K562 (cell line): ENCODE measurements around the gene PRRT2. TPM values are rescaled to one million over a fixed set of nuclear protein-coding genes. Genes with fewer than 3 reads are reported as not detected.

Source experiments
- ATAC-seq: fragments of 200-7000 bp; cut with Tn5 transposase; 3 replicates; pipeline ENCODE4 v1.9.1; 2020; ENCODE audit warnings: moderate library complexity
- BruUV-seq: library from RNA; stranded (reverse); fragments of 400-500 nt; replicated peaks from 2 replicates; lab custom pipeline; 2021; lab: Mats Ljungman, UMichigan
- CTCF ChIA-PET: fragments of 300-600 bp; formaldehyde crosslinking; extraction: SDS; loops from one replicate; lab custom pipeline; 2021; ENCODE audit warnings: low intra/inter-chr PET ratio; lab: Yijun Ruan, JAX
- POLR2A ChIA-PET: fragments of 300-600, 350-650 bp; sonication (Branson Sonifier 250); formaldehyde crosslinking; extraction: SDS; loops from one replicate; lab custom pipeline; 2021; ENCODE audit warnings: antibody characterized with exemption, inconsistent platforms; lab: Yijun Ruan, JAX
- DNase-seq, 4 experiments: peaks; one replicate each; pipeline versions ENCODE4 v3.0.0 to v3.0.0-alpha.2; 2011 to 2018; ENCODE audit warnings: low spot score in 3 of 4, mixed read lengths in 3 of 4; ENCODE audit errors: extremely low read depth in 1 of 4
- FAIRE-seq: peaks from 2 replicates; lab custom pipeline; 2011; peaks lifted over from hg19 to GRCh38; lab: Jason Lieb, UNC
- H2AFZ ChIP-seq: 2 replicates; pipeline ENCODE4 v1.6.0; 2011; ENCODE audit warnings: low read depth, low read length, control low read depth, inconsistent platforms
- H3K27ac ChIP-seq: fragments of 200-600 bp; 3 replicates; pipeline ENCODE4 v1.8.0; 2011; ENCODE audit warnings: low read depth, mild to moderate bottlenecking, control low read depth, inconsistent platforms, low read length, moderate library complexity, mixed read lengths; ENCODE audit errors: extremely low read depth
- H3K27me3 ChIP-seq, 2 experiments: fragments of 300-600 bp in 1 of 2; 2 replicates in 1 of 2; 3 replicates in 1 of 2; pipeline versions ENCODE4 v1.6.0 to v1.8.0; 2011; ENCODE audit warnings: inconsistent platforms in 2 of 2, low read length in 2 of 2, mild to moderate bottlenecking in 1 of 2, mixed read lengths in 1 of 2, moderate library complexity in 1 of 2; ENCODE audit not compliant: control insufficient read depth in 2 of 2, insufficient read depth in 2 of 2
- H3K36me3 ChIP-seq: fragments of 300-600 bp; 3 replicates; pipeline ENCODE4 v1.8.0; 2011; ENCODE audit warnings: mild to moderate bottlenecking, low read length, inconsistent platforms; ENCODE audit not compliant: control insufficient read depth, insufficient read depth
- H3K4me1 ChIP-seq, 2 experiments: fragments of 200-600 bp in 1 of 2; replicated peaks in 1 of 2; 2 replicates in 1 of 2; 3 replicates in 1 of 2; pipeline versions ENCODE4 v1.5.1 to v1.8.0; 2011; ENCODE audit warnings: inconsistent platforms in 2 of 2, low read length in 2 of 2, mild to moderate bottlenecking in 1 of 2, mixed read lengths in 1 of 2, moderate library complexity in 1 of 2; ENCODE audit not compliant: control insufficient read depth in 2 of 2, insufficient read depth in 2 of 2
- H3K4me2 ChIP-seq: 2 replicates; pipeline ENCODE4 v1.6.1; 2011; ENCODE audit warnings: low read length, control low read depth, inconsistent platforms, mixed read lengths; ENCODE audit not compliant: insufficient read depth
- H3K4me3 ChIP-seq: fragments of 200-600 bp; sonication (generic), shearing (Covaris generic); 2 replicates; pipeline ENCODE4 v1.5.1; 2016; ENCODE audit warnings: control low read depth, inconsistent platforms
- H3K79me2 ChIP-seq: fragments of 200-600 bp; 3 replicates; pipeline ENCODE4 v1.8.0; 2011; ENCODE audit warnings: low read length, inconsistent platforms; ENCODE audit not compliant: control insufficient read depth, insufficient read depth
- H3K9ac ChIP-seq, 2 experiments: 2 replicates each; pipeline versions ENCODE4 v1.6.0 to v1.6.1; 2011; ENCODE audit warnings: low read depth in 2 of 2, low read length in 2 of 2, control low read depth in 1 of 2, inconsistent platforms in 1 of 2, mild to moderate bottlenecking in 1 of 2, mixed read lengths in 1 of 2; ENCODE audit not compliant: insufficient read depth in 1 of 2
- H3K9me1 ChIP-seq: one replicate; pipeline ENCODE4 v1.6.0; 2011; ENCODE audit warnings: inconsistent platforms, mild to moderate bottlenecking, low read length, moderate library complexity; ENCODE audit not compliant: control insufficient read depth, insufficient read depth
- H3K9me3 ChIP-seq: replicated peaks from 2 replicates; pipeline ENCODE4 v1.5.1; 2011; ENCODE audit warnings: low read depth, low read length, inconsistent platforms; ENCODE audit not compliant: control insufficient read depth, insufficient read depth
- H4K20me1 ChIP-seq: replicated peaks from 2 replicates; pipeline ENCODE4 v1.6.1; 2011; ENCODE audit warnings: low read length, inconsistent platforms, mixed read lengths; ENCODE audit not compliant: control insufficient read depth, insufficient read depth
- CHD1 ChIP-seq: fragments of 200-600 bp; sonication (generic); IDR thresholded peaks from one replicate; pipeline ENCODE4 v1.6.1; 2012; ENCODE audit warnings: mild to moderate bottlenecking, moderate library complexity, low read length, inconsistent platforms
- DACH1 ChIP-seq: fragments of 450-650 bp; IDR thresholded peaks from 2 replicates; pipeline ENCODE4 v1.6.1; 2018; ENCODE audit not compliant: partially characterized antibody
- HDAC3 ChIP-seq: fragments of 450-650 bp; IDR thresholded peaks from 2 replicates; pipeline ENCODE4 v1.6.1; 2018; ENCODE audit warnings: borderline replicate concordance, mild to moderate bottlenecking, moderate library complexity; ENCODE audit not compliant: partially characterized antibody
- HOXB6 ChIP-seq: fragments of 250-450 bp; sonication (Bioruptor Pico); IDR thresholded peaks from 2 replicates; pipeline ENCODE4 v1.5.1; 2022; ENCODE audit warnings: mild to moderate bottlenecking, borderline replicate concordance
- MNT ChIP-seq, 2 experiments: fragments of 450-650 bp; conservative IDR thresholded peaks; 2 replicates each; pipeline ENCODE4 v1.6.1; 2017; ENCODE audit warnings: mild to moderate bottlenecking in 2 of 2, moderate library complexity in 2 of 2
- NFRKB ChIP-seq: fragments of 450-650 bp; IDR thresholded peaks from 2 replicates; pipeline ENCODE4 v1.6.1; 2016; ENCODE audit warnings: low read depth
- SMARCA4 ChIP-seq: fragments of 450-650 bp; IDR thresholded peaks from 2 replicates; pipeline ENCODE4 v1.6.1; 2016
- SNRNP70 ChIP-seq: fragments of 200-400 bp; formaldehyde crosslinking; optimal IDR thresholded peaks from 2 replicates; pipeline ENCODE3; 2017; ENCODE audit warnings: low read depth, low read length
- STAT5B ChIP-seq: fragments of 250-450 bp; sonication (Bioruptor Pico); IDR thresholded peaks from 2 replicates; pipeline ENCODE4 v1.8.0; 2021; ENCODE audit warnings: mild to moderate bottlenecking, inconsistent platforms
- THRA ChIP-seq: fragments of 450-650 bp; IDR thresholded peaks from 2 replicates; pipeline ENCODE4 v1.6.1; 2017; ENCODE audit warnings: mild to moderate bottlenecking, moderate library complexity
- ZBTB9 ChIP-seq: fragments of 450-650 bp; formaldehyde crosslinking; IDR thresholded peaks from 2 replicates; pipeline ENCODE4 v1.4.0; 2020; ENCODE audit warnings: mild to moderate bottlenecking, moderate library complexity
- ZC3H8 ChIP-seq: fragments of 450-650 bp; IDR thresholded peaks from 2 replicates; pipeline ENCODE4 v1.6.1; 2017
- ZNF347 ChIP-seq: fragments of 450-650 bp; formaldehyde crosslinking; IDR thresholded peaks from 2 replicates; pipeline ENCODE4 v1.4.0; 2020; ENCODE audit warnings: low read depth, mild to moderate bottlenecking, moderate library complexity
- ZNF589 ChIP-seq: fragments of 200-800 bp; sonication (Bioruptor generic); IDR thresholded peaks from 2 replicates; pipeline ENCODE4 v1.6.1; 2016; ENCODE audit warnings: low read depth, missing genetic modification characterization, missing compliant biosample characterization
- ZNF77 ChIP-seq: fragments of 250-450 bp; sonication (Bioruptor Pico); IDR thresholded peaks from 2 replicates; pipeline ENCODE4 v1.5.0; 2020
- WGBS: fragments of 100-300 bp; shearing (Covaris generic); methylation state at CpG from one replicate; pipeline ENCODE4 v1.1.6; 2016; ENCODE audit warnings: low coverage, mixed read lengths; ENCODE audit not compliant: insufficient coverage; ENCODE audit errors: missing lambda C conversion rate; 5-methylcytosine and 5-hydroxymethylcytosine counted together
- in situ Hi-C: fragments of 300-500 bp; cut with MboI; formaldehyde crosslinking; loops from 4 replicates; pipeline ENCODE4 v1.15.0; 2018; ENCODE audit warnings: inconsistent platforms, mixed read lengths
- intact Hi-C: fragments of 100-400 bp; cut with micrococcal nuclease; formaldehyde crosslinking; loops from 2 replicates; pipeline ENCODE4 v1.14.2; 2022
- polyA plus RNA-seq, 8 experiments: library from polyadenylated mRNA; depleted of rRNA in 4 of 8; stranded (reverse) in 5 of 8; unstranded in 3 of 8; fragments of >200 nt; fragmentation: Nextera tagmentation in 2 of 8; fragmentation: Illumina TruSeq in 1 of 8; extraction: Ambion mirVana in 2 of 8; extraction: Trizol in 1 of 8; gene quantifications; 2 replicates each; pipeline versions ENCODE4 v1.2.1 to v1.2.3, GENCODE V29; 2011 to 2014; ENCODE audit warnings: inconsistent platforms in 1 of 8, missing spikeins in 1 of 8
- total RNA-seq, 7 experiments: library from RNA; depleted of rRNA in 6 of 7; stranded (reverse); fragments of >200 nt in 6 of 7; fragmentation: Illumina TruSeq in 2 of 7; extraction: Trizol in 2 of 7; gene quantifications; 2 replicates each; pipeline versions ENCODE4 v1.2.1 to v1.2.3, GENCODE V29; 2011 to 2021; ENCODE audit warnings: low replicate concordance in 1 of 7

Gene PRRT2
- total and polyA plus RNA-seq, 9 of the 15 experiments (the other 6 are each of a cell fraction or from before 2014, with no cell fraction given), result 0.11 to 1.0 (median 0.42) TPM; not detected in 2

GRCh38 chr16:29806641-29807425, 5.2 kb upstream of the PRRT2 start (continued):
- TF ChIP-seq ZNF77 (CRISPR knock-in tag), result no peak

GRCh38 chr16:29807426-29808218, 4.4 kb upstream of the PRRT2 start:
- TSS peak; percentile 52 for BruUV-seq
- Histone ChIP-seq H3K4me2 (peak overlapping the region; percentile 91), H4K20me1 (peaks cover 23% of the 10 kb centered on the region; the same call in 1 of the 2 replicates), H3K27ac (peak overlapping the region; percentile 88), H3K4me1 (peaks cover 48 to 67% of the 10 kb centered on the region in 2 experiments), H3K9ac (peak overlapping the region; percentile 84 to 100), H3K79me2 (peaks cover 47% of the 10 kb centered on the region), H3K4me3 (peak overlapping the region; percentile 60), H3K9me1 (no peaks in the 10 kb centered on the region), H3K9me3 (no peaks in the 10 kb centered on the region), H3K36me3 (peaks cover 57% of the 10 kb centered on the region), H3K27me3 (no peaks in the 10 kb centered on the region), H2AFZ (no peak overlapping the region; the same call in 1 of the 2 replicates)
- WGBS, result under 1% methylated on average over 44 of the region's 69 CpGs
- peak; percentile 88 for FAIRE-seq
- peak; percentile 42 to 96 (median 70) for DNase-seq
- peak; percentile 44 for ATAC-seq
- ChIA-PET POLR2A (interaction anchor here (0.5 to 2.7 kb wide), 8 partner anchors 8 to 746 kb away, joined by 3 to 8 read pairs (median 4); partner anchors contain the start of genes KIF22 and PAGR1), CTCF (interaction anchor here (0.7 to 1.1 kb wide), 2 partner anchors 9 to 134 kb away, joined by 3 to 5 read pairs; no protein-coding TSS in a partner anchor)
- intact Hi-C loops, result loop anchor here (2.0 kb wide), 1 partner anchor 41 kb away; no protein-coding TSS in a partner anchor
- in situ Hi-C loops, result no loop called here
- TF ChIP-seq ZNF589 (CRISPR knock-in tag), result peak; percentile 67; the same call in 1 of the 2 replicates
- TF ChIP-seq STAT5B (CRISPR knock-in tag), result no peak
- peak; percentile 96 for TF ChIP-seq CHD1
- TF ChIP-seq ZNF347 (CRISPR knock-in tag), result no peak
- no peak for TF ChIP-seq ZC3H8
- TF ChIP-seq HDAC3, result peak; percentile 14
- TF ChIP-seq SMARCA4, result no peak; the same call in 1 of the 2 replicates
- no peak for TF ChIP-seq THRA
- peak; percentile 96 to 97 for TF ChIP-seq MNT (conservative IDR thresholded peaks at IDR 0.05)
- no peak for TF ChIP-seq NFRKB
- TF ChIP-seq SNRNP70, result no peak
- TF ChIP-seq HOXB6 (CRISPR knock-in tag), result no peak
- TF ChIP-seq DACH1, result no peak
- TF ChIP-seq ZBTB9 (CRISPR knock-in tag), result peak; percentile 80; the same call in 1 of the 2 replicates
